IMR-90 (cell line): ENCODE results near the gene TLR1. TPM values are rescaled to one million over a fixed set of nuclear protein-coding genes. Genes with fewer than 3 reads are reported as not detected.

ENCODE experiments used
- ATAC-seq: fragments of 200-7000 bp; cut with Tn5 transposase; 2 replicates; pipeline ENCODE4 v1.9.1; 2020; ENCODE audit warnings: low read depth, mild to moderate bottlenecking, moderate library complexity
- BruUV-seq: library from RNA; stranded (reverse); fragments of 400-500 nt; replicated peaks from 2 replicates; lab custom pipeline; 2021; lab: Mats Ljungman, UMichigan
- CTCF ChIA-PET: fragments of 300-600 bp; formaldehyde crosslinking; extraction: SDS; loops from one replicate; lab custom pipeline; 2021; ENCODE audit warnings: antibody characterized with exemption; lab: Yijun Ruan, JAX
- POLR2A ChIA-PET: fragments of 300-600 bp; sonication (Branson Sonifier 250); formaldehyde crosslinking; loops from one replicate; lab custom pipeline; 2022; ENCODE audit warnings: antibody characterized with exemption; ENCODE audit not compliant: unreplicated experiment; lab: Charles Lee
- DNase-seq: peaks from one replicate; pipeline ENCODE4 v3.0.0; 2013
- H2AFZ ChIP-seq: replicated peaks from 2 replicates; pipeline ENCODE3; 2013; ENCODE audit warnings: low read length, mild to moderate bottlenecking; ENCODE audit not compliant: poor library complexity
- H2AK5ac ChIP-seq: 2 replicates; pipeline ENCODE4 v1.6.1; 2013; ENCODE audit warnings: low read depth, low read length, inconsistent platforms
- H2AK9ac ChIP-seq: replicated peaks from 2 replicates; pipeline ENCODE3; 2013; ENCODE audit warnings: mild to moderate bottlenecking, low read depth, low read length, moderate library complexity; ENCODE audit not compliant: poor library complexity
- H2BK120ac ChIP-seq: 2 replicates; pipeline ENCODE4 v1.6.1; 2013; ENCODE audit warnings: low read depth, low read length, inconsistent platforms
- H2BK15ac ChIP-seq: 3 replicates; pipeline ENCODE4 v1.6.1; 2013; ENCODE audit warnings: low read depth, low read length, inconsistent platforms
- H2BK20ac ChIP-seq: 2 replicates; pipeline ENCODE4 v1.6.1; 2013; ENCODE audit warnings: low read depth, mild to moderate bottlenecking, inconsistent platforms, low read length, moderate library complexity
- H2BK5ac ChIP-seq: 2 replicates; pipeline ENCODE4 v1.6.1; 2013; ENCODE audit warnings: mild to moderate bottlenecking, low read depth, low read length, inconsistent platforms; ENCODE audit not compliant: poor library complexity, severe bottlenecking
- H3K14ac ChIP-seq: replicated peaks from 2 replicates; pipeline ENCODE4 v1.6.1; 2013; ENCODE audit warnings: low read depth, low read length, inconsistent platforms
- H3K18ac ChIP-seq: 2 replicates; pipeline ENCODE4 v1.6.1; 2013; ENCODE audit warnings: low read depth, low read length, control low read depth
- H3K23ac ChIP-seq: 2 replicates; pipeline ENCODE4 v1.6.1; 2013; ENCODE audit warnings: low read depth, low read length, inconsistent platforms
- H3K27ac ChIP-seq: 2 replicates; pipeline ENCODE4 v1.5.1; 2013; ENCODE audit warnings: mild to moderate bottlenecking, control low read depth, low read length; ENCODE audit not compliant: insufficient read depth
- H3K27me3 ChIP-seq: 2 replicates; pipeline ENCODE4 v1.6.1; 2013; ENCODE audit warnings: low read length; ENCODE audit not compliant: control insufficient read depth, insufficient read depth
- H3K36me3 ChIP-seq: 2 replicates; pipeline ENCODE4 v1.6.1; 2013; ENCODE audit warnings: low read length, mixed read lengths; ENCODE audit not compliant: control insufficient read depth, insufficient read depth
- H3K4ac ChIP-seq: 2 replicates; pipeline ENCODE4 v1.6.1; 2013; ENCODE audit warnings: low read depth, low read length, inconsistent platforms
- H3K4me1 ChIP-seq: 2 replicates; pipeline ENCODE4 v1.6.1; 2013; ENCODE audit warnings: low read length, mixed read lengths; ENCODE audit not compliant: control insufficient read depth, insufficient read depth
- H3K4me2 ChIP-seq: 2 replicates; pipeline ENCODE4 v1.6.1; 2013; ENCODE audit warnings: low read depth, mild to moderate bottlenecking, control low read depth, low read length, moderate library complexity
- H3K4me3 ChIP-seq: 2 replicates; pipeline ENCODE4 v1.5.1; 2013; ENCODE audit warnings: low read depth, mild to moderate bottlenecking, control low read depth, low read length, moderate library complexity; ENCODE audit not compliant: insufficient read depth
- H3K56ac ChIP-seq: 2 replicates; pipeline ENCODE4 v1.6.1; 2013; ENCODE audit warnings: low read length, inconsistent platforms; ENCODE audit not compliant: insufficient read depth; ENCODE audit errors: extremely low read depth
- H3K79me1 ChIP-seq, 2 experiments: 2 replicates each; pipeline ENCODE4 v1.6.1; 2013; ENCODE audit warnings: low read length in 2 of 2, inconsistent platforms in 1 of 2, low read depth in 1 of 2
- H3K9ac ChIP-seq: 2 replicates; pipeline ENCODE4 v1.6.1; 2013; ENCODE audit warnings: low read depth, low read length, control low read depth
- H3K9me1 ChIP-seq: 2 replicates; pipeline ENCODE4 v1.6.1; 2013; ENCODE audit warnings: low read length, inconsistent platforms; ENCODE audit not compliant: insufficient read depth
- H3K9me3 ChIP-seq: 2 replicates; pipeline ENCODE4 v1.6.1; 2013; ENCODE audit warnings: low read length; ENCODE audit not compliant: control insufficient read depth, insufficient read depth
- H4K20me1 ChIP-seq: 2 replicates; pipeline ENCODE4 v1.6.1; 2013; ENCODE audit warnings: low read length, inconsistent platforms; ENCODE audit not compliant: insufficient read depth
- H4K5ac ChIP-seq: 2 replicates; pipeline ENCODE4 v1.6.1; 2013; ENCODE audit warnings: mild to moderate bottlenecking, low read depth, low read length, control low read depth
- H4K8ac ChIP-seq, 2 experiments: 2 replicates each; pipeline ENCODE4 v1.6.1; 2013; ENCODE audit warnings: low read depth in 2 of 2, low read length in 2 of 2, control low read depth in 1 of 2, inconsistent platforms in 1 of 2
- H4K91ac ChIP-seq: 2 replicates; pipeline ENCODE4 v1.6.1; 2013; ENCODE audit warnings: low read depth, low read length, inconsistent platforms; ENCODE audit not compliant: insufficient read depth
- BHLHE40 ChIP-seq: fragments of 150-350 bp; IDR thresholded peaks from 2 replicates; pipeline ENCODE4 v1.6.1; 2016; ENCODE audit warnings: mild to moderate bottlenecking, low read depth, low read length
- CEBPB ChIP-seq: IDR thresholded peaks from 2 replicates; pipeline ENCODE4 v1.6.1; 2012; ENCODE audit warnings: low read depth, low read length, improper control_type of control experiment
- CHD1 ChIP-seq: IDR thresholded peaks from 2 replicates; pipeline ENCODE4 v1.6.1; 2012; ENCODE audit warnings: low read depth, low read length, improper control_type of control experiment
- CTCF ChIP-seq: conservative IDR thresholded peaks from 2 replicates; pipeline ENCODE4 v1.5.1; 2012; ENCODE audit warnings: mild to moderate bottlenecking, low read depth, low read length, improper control_type of control experiment
- ELK1 ChIP-seq: fragments of 150-350 bp; IDR thresholded peaks from 2 replicates; pipeline ENCODE4 v1.6.1; 2016; ENCODE audit warnings: low read depth, mild to moderate bottlenecking, low read length, moderate library complexity, borderline replicate concordance
- FOS ChIP-seq: fragments of 150-350 bp; IDR thresholded peaks from 2 replicates; pipeline ENCODE4 v1.6.1; 2016; ENCODE audit warnings: low read depth, low read length
- MAFK ChIP-seq: IDR thresholded peaks from 2 replicates; pipeline ENCODE4 v1.6.1; 2012; ENCODE audit warnings: low read depth, low read length, improper control_type of control experiment
- MAZ ChIP-seq: IDR thresholded peaks from 2 replicates; pipeline ENCODE4 v1.6.1; 2012; ENCODE audit warnings: low read depth, mild to moderate bottlenecking, low read length, improper control_type of control experiment, moderate library complexity, borderline replicate concordance
- MXI1 ChIP-seq: IDR thresholded peaks from 2 replicates; pipeline ENCODE4 v1.6.1; 2012; ENCODE audit warnings: low read depth, mild to moderate bottlenecking, low read length, moderate library complexity, borderline replicate concordance
- NFE2L2 ChIP-seq: fragments of 150-350 bp; IDR thresholded peaks from 2 replicates; pipeline ENCODE4 v1.6.1; 2016; ENCODE audit warnings: low read depth, mild to moderate bottlenecking, low read length
- RAD21 ChIP-seq: IDR thresholded peaks from 2 replicates; pipeline ENCODE4 v1.6.1; 2012; ENCODE audit warnings: low read length, improper control_type of control experiment
- RCOR1 ChIP-seq: IDR thresholded peaks from 2 replicates; pipeline ENCODE4 v1.6.1; 2012; ENCODE audit warnings: mild to moderate bottlenecking, low read length, improper control_type of control experiment; ENCODE audit not compliant: insufficient replicate concordance
- RFX5 ChIP-seq: IDR thresholded peaks from 2 replicates; pipeline ENCODE4 v1.8.0; 2012; ENCODE audit warnings: low read depth, mild to moderate bottlenecking, low read length, moderate library complexity
- SMC3 ChIP-seq: fragments of 150-350 bp; IDR thresholded peaks from 2 replicates; pipeline ENCODE4 v1.6.1; 2016; ENCODE audit warnings: low read depth, mild to moderate bottlenecking, antibody characterized with exemption, low read length, moderate library complexity
- WGBS, 2 experiments: methylation state at CpG; one replicate each; pipeline versions ENCODE4 v1.1.5 to v1.1.7; 2013; ENCODE audit warnings: missing lambda C conversion rate in 2 of 2; ENCODE audit not compliant: insufficient read length in 1 of 2; ENCODE audit errors: extremely low coverage in 2 of 2; 5-methylcytosine and 5-hydroxymethylcytosine counted together
- dilution Hi-C: fragments of 300-500 bp; cut with HindIII; formaldehyde crosslinking; loops from one replicate; pipeline ENCODE4 v1.14.3; 2018; ENCODE audit warnings: low sequenced_read_pairs; ENCODE audit not compliant: unreplicated experiment
- in situ Hi-C: fragments of 300-500 bp; cut with MboI; formaldehyde crosslinking; loops from 3 replicates; pipeline ENCODE4 v1.14.3; 2019; ENCODE audit warnings: low sequenced_read_pairs, inconsistent platforms, mixed read lengths
- intact Hi-C: fragments of 100-400 bp; cut with micrococcal nuclease; formaldehyde crosslinking; loops from 2 replicates; pipeline ENCODE4 v1.10.0; 2022
- polyA plus RNA-seq, 3 experiments: library from polyadenylated mRNA; depleted of rRNA; stranded (reverse); fragments of >200 nt; gene quantifications; 2 replicates each; pipeline ENCODE4 v1.2.3, GENCODE V29; 2012; ENCODE audit warnings: low replicate concordance in 1 of 3
- total RNA-seq: library from RNA; depleted of rRNA; stranded (reverse); fragments of >200 nt; gene quantifications from 2 replicates; pipeline ENCODE4 v1.2.3, GENCODE V29; 2012
- TF ChIP-seq, protein P1 (sequence below): fragments of 150-350 bp; IDR thresholded peaks from 2 replicates; pipeline ENCODE4 v1.6.1; 2017; ENCODE audit warnings: mild to moderate bottlenecking, antibody characterized with exemption, low read length, low read depth

TLR1 gene
- total and polyA plus RNA-seq, 2 of the 4 experiments (the other 2 are of a cell fraction): 0.24 to 1.1 TPM

DNA sequence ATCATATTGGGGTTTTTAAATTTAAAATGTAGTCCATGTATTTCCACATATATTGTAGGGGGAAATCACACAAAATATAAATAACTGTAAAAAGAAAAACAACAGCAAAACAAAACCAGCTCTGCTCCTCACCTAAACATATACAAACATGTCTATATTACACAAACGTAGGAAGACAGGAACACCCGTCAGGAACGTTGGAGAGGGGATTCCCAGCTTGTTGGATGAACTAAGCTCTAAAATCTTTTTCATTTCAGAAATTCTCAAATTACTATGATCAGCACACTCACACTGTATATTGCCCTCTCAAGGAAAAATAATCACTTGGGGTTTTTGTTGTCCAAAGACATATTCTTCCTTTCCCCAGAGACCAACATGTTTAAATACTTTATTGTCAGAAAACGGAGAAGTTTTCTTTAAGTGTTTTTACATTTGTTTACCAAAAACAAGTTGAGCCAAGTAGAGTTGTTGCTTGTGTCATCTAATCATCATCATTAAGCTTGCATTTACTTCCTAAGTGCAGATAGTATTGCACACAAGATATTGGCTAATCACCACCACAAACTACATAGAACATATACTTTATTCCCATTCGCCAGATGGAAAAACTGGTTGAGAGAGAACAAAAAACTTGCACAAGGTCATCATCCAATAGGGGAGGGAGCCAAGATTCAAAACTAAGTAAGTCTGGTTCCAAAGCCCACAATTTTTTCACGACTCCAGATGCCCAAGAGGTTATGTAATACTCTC is 19.4 kb downstream of the TLR1 start:
- Histone ChIP-seq H3K9me3 (no peaks in the 10 kb centered on the region), H3K27me3 (peaks cover 2% of the 10 kb centered on the region), H3K4ac (no peak overlapping the region), H3K14ac (no peak overlapping the region), H2AK9ac (no peak overlapping the region), H3K9me1 (no peaks in the 10 kb centered on the region), H4K20me1 (no peaks in the 10 kb centered on the region), H3K18ac (no peak overlapping the region), H4K5ac (no peak overlapping the region), H2AK5ac (no peak overlapping the region), H3K4me2 (no peak overlapping the region), H3K4me3 (no peak overlapping the region), H3K56ac (no peak overlapping the region), H3K79me1 (no peaks in the 10 kb centered on the region), H3K4me1 (no peaks in the 10 kb centered on the region), H2BK120ac (no peak overlapping the region), H2BK15ac (no peak overlapping the region), H2BK5ac (no peak overlapping the region), H2BK20ac (no peak overlapping the region), H3K23ac (no peak overlapping the region), H3K36me3 (no peaks in the 10 kb centered on the region), H4K91ac (no peak overlapping the region), H2AFZ (no peak overlapping the region), H3K9ac (no peak overlapping the region), H3K27ac (no peak overlapping the region), H4K8ac (no peak overlapping the region)
- CTCF ChIA-PET: interaction anchor here (0.6 kb wide), 1 partner anchor 10 kb away, joined by 3 read pairs; no protein-coding TSS in a partner anchor
- dilution Hi-C loops (no loop called here), intact Hi-C loops (no loop called here), in situ Hi-C loops (no loop called here)
- ATAC-seq (no peak), DNase-seq (no peak)
- 40% methylated on average over 2 of the region's 6 CpGs; no CpG with 5 or more reads in 1 of the 2 experiments for WGBS, 2 experiments
- no TSS peak for BruUV-seq
- POLR2A ChIA-PET: interaction anchor here (0.6 kb wide), 2 partner anchors 9 to 549 kb away, joined by 3 read pairs; no protein-coding TSS in a partner anchor
- TF ChIP-seq CTCF (no peak), CHD1 (no peak), CEBPB (no peak), SMC3 (no peak), RFX5 (no peak), RCOR1 (no peak), FOS (no peak), MAZ (no peak), MAFK (no peak), ELK1 (no peak), MXI1 (no peak), NFE2L2 (no peak), BHLHE40 (no peak), RAD21 (no peak)
- TF ChIP-seq, protein P1, sequence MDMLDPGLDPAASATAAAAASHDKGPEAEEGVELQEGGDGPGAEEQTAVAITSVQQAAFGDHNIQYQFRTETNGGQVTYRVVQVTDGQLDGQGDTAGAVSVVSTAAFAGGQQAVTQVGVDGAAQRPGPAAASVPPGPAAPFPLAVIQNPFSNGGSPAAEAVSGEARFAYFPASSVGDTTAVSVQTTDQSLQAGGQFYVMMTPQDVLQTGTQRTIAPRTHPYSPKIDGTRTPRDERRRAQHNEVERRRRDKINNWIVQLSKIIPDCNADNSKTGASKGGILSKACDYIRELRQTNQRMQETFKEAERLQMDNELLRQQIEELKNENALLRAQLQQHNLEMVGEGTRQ: no peak
